HCT116 (cell line): ENCODE data around the gene EYA4.

Experiments used
- CEBPB ChIP-seq: IDR thresholded peaks from 2 replicates; pipeline ENCODE4 v1.6.1; 2012; ENCODE audit warnings: low read depth
- CTCF ChIP-seq, 3 experiments: fragments of 200-600 bp in 1 of 3; sonication (generic) in 1 of 3; IDR thresholded peaks in 2 of 3; conservative IDR thresholded peaks in 1 of 3; 2 replicates each; pipeline ENCODE4 v1.5.1; 2012 to 2017; ENCODE audit warnings: low read depth in 2 of 3, low read length in 2 of 3, antibody characterized with exemption in 1 of 3, borderline replicate concordance in 1 of 3, control low read depth in 1 of 3, mild to moderate bottlenecking in 1 of 3, mixed read lengths in 1 of 3, mixed run types in 1 of 3, moderate library complexity in 1 of 3; ENCODE audit not compliant: insufficient read depth in 1 of 3
- EGR1 ChIP-seq: IDR thresholded peaks from 2 replicates; pipeline ENCODE4 v1.6.1; 2012; ENCODE audit warnings: low read depth
- EZH2 ChIP-seq: fragments of 200-600 bp; sonication (generic); IDR thresholded peaks from 2 replicates; pipeline ENCODE4 v1.6.1; 2017; ENCODE audit warnings: antibody characterized with exemption, mixed run types
- EZH2phosphoT487 ChIP-seq: fragments of 200-600 bp; IDR thresholded peaks from 2 replicates; pipeline ENCODE4 v1.6.1; 2018; ENCODE audit warnings: antibody characterized with exemption, borderline replicate concordance
- MAX ChIP-seq: IDR thresholded peaks from 2 replicates; pipeline ENCODE4 v1.6.1; 2012
- POLR2A ChIP-seq: IDR thresholded peaks from 2 replicates; pipeline ENCODE4 v1.7.0; 2011; ENCODE audit warnings: borderline replicate concordance; ENCODE audit not compliant: insufficient read depth, insufficient read length; ENCODE audit errors: extremely low read depth
- RAD21 ChIP-seq: IDR thresholded peaks from 2 replicates; pipeline ENCODE4 v1.6.1; 2012; ENCODE audit warnings: low read depth, mild to moderate bottlenecking
- SIN3A ChIP-seq: IDR thresholded peaks from 2 replicates; pipeline ENCODE4 v1.6.1; 2012; ENCODE audit warnings: low read depth
- SRF ChIP-seq: IDR thresholded peaks from 2 replicates; pipeline ENCODE4 v1.6.1; 2012; ENCODE audit warnings: low read depth
- TCF7L2 ChIP-seq: IDR thresholded peaks from 2 replicates; pipeline ENCODE4 v1.7.0; 2011; ENCODE audit warnings: borderline replicate concordance, inconsistent platforms; ENCODE audit not compliant: insufficient read depth, insufficient read length; ENCODE audit errors: extremely low read depth
- ZBTB33 ChIP-seq: IDR thresholded peaks from 2 replicates; pipeline ENCODE4 v1.6.1; 2011; ENCODE audit warnings: mild to moderate bottlenecking, low read length, moderate library complexity; ENCODE audit not compliant: insufficient replicate concordance; ENCODE audit errors: extremely low read depth
- ZNF274 ChIP-seq: fragments of 200-500 bp; sonication (Bioruptor generic); IDR thresholded peaks from 2 replicates; pipeline ENCODE4 v1.6.1; 2014; ENCODE audit warnings: mild to moderate bottlenecking, low read depth, low read length, inconsistent platforms

- TF ChIP-seq CTCF (IDR thresholded peaks at IDR 0.05 in 2 of 3, conservative IDR thresholded peaks at IDR 0.05 in 1 of 3; ENCODE audit: borderline replicate concordance in 1 of 3, insufficient read depth in 1 of 3, low read depth in 2 of 3, low read length in 2 of 3) (no peak), POLR2A (no peak), MAX (no peak), CEBPB (no peak), ZBTB33 (no peak), RAD21 (no peak), ZNF274 (no peak), SRF (no peak), EZH2 (no peak), EZH2phosphoT487 (no peak), SIN3A (no peak), EGR1 (no peak), TCF7L2 (no peak)
These were observed 218.9 kb downstream of the EYA4 start for GRCh38 chr6:133460101-133460500.
